ENCODE data around the gene OGFR.

OGFR gene

DNA sequence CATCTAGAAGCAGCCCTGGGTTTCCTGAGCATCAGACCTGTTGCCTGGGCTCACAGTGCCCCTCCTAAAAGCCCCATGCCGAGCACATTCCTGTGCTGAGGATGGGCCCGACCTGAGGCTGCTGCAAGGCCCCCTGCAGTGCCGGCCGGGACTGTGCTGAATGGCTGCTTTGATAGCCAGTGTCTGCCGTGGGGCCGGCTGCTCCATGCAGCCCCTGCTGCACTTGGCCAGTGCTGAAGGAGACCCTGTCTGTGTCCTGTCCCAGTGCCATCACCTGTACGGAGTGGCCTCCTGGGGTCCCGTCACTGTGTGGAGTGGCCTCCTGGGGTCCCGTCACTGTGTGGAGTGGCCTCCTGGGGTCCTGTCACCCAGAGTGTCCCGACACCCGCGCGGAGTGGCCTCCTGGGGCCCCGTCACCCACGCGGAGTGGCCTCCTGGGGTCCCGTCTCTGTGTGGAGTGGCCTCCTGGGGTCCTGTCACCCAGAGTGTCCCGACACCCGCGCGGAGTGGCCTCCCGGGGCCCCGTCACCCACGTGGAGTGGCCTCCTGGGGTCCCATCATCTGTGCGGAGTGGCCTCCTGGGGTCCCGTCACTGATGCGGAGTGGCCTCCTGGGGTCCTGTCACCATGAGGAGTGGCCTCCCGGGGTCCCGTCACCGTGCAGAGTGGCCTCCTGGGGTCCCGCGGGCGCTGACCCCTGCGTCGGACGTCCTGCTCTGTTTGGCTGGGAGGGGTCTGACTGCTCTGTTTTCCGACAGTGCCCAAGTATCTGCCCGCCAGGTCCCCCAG, 19.2 kb downstream of the OGFR start:
- Histone ChIP-seq H3K4me1 (ENCODE audit: control insufficient read depth, insufficient read depth, low read length) (peaks cover 12% of the 10 kb centered on the region), H3K27ac (ENCODE audit: low read length) (no peak overlapping the region), H3K27me3 (ENCODE audit: control insufficient read depth in 1 of 2, insufficient read depth in 2 of 2, low read length in 2 of 2) (peaks cover 9% of the 10 kb centered on the region in 2 donors), H3K4me3 (ENCODE audit: low read length in 2 of 2) (no peak overlapping the region), H3K9ac (ENCODE audit: low read length in 2 of 2) (no peak overlapping the region), H3K9me3 (ENCODE audit: control insufficient read depth in 2 of 2, low read length in 2 of 2) (no peaks in the 10 kb centered on the region), H3K36me3 (ENCODE audit: control insufficient read depth in 2 of 2, insufficient read depth in 2 of 2, low read length in 2 of 2) (no peaks in the 10 kb centered on the region)

- Histone ChIP-seq H3K9me3 (ENCODE audit: control insufficient read depth in 2 of 2, low read length in 2 of 2) (no peaks in the 10 kb centered on the region), H3K9ac (ENCODE audit: low read length in 2 of 2) (peak overlapping the region in 1 of 2 donors; percentile 9), H3K4me1 (ENCODE audit: control insufficient read depth, insufficient read depth, low read length) (peaks cover 7% of the 10 kb centered on the region), H3K27me3 (ENCODE audit: control insufficient read depth in 1 of 2, insufficient read depth in 2 of 2, low read length in 2 of 2) (peaks cover under 1 to 6% of the 10 kb centered on the region in 2 donors), H3K27ac (ENCODE audit: low read length) (no peak overlapping the region), H3K36me3 (ENCODE audit: control insufficient read depth in 2 of 2, insufficient read depth in 2 of 2, low read length in 2 of 2) (no peaks in the 10 kb centered on the region), H3K4me3 (ENCODE audit: low read length in 2 of 2) (peak overlapping the region; percentile 12 to 61)
Observed at GRCh38 chr20:62824476-62825332, 20.1 kb downstream of the OGFR start.

GRCh38 chr20:62825333-62825985, 20.8 kb downstream of the OGFR start:
- no peaks in the 10 kb centered on the region for H3K36me3 ChIP-seq (ENCODE audit: control insufficient read depth in 2 of 2, insufficient read depth in 2 of 2, low read length in 2 of 2)
- no peaks in the 10 kb centered on the region for H3K27me3 ChIP-seq (ENCODE audit: control insufficient read depth in 1 of 2, insufficient read depth in 2 of 2, low read length in 2 of 2)
- H3K4me1 ChIP-seq (ENCODE audit: control insufficient read depth, insufficient read depth, low read length) = peaks cover 7% of the 10 kb centered on the region
- no peaks in the 10 kb centered on the region for H3K9me3 ChIP-seq (ENCODE audit: control insufficient read depth in 2 of 2, low read length in 2 of 2)
- H3K4me3 ChIP-seq (ENCODE audit: low read length in 2 of 2) = no peak overlapping the region
- no peak overlapping the region for H3K27ac ChIP-seq (ENCODE audit: low read length)
- no peak overlapping the region for H3K9ac ChIP-seq (ENCODE audit: low read length in 2 of 2)

- no peak overlapping the region for H3K27ac ChIP-seq (ENCODE audit: low read length)
- H3K9me3 ChIP-seq (ENCODE audit: control insufficient read depth in 2 of 2, low read length in 2 of 2) = no peaks in the 10 kb centered on the region
- H3K27me3 ChIP-seq (ENCODE audit: control insufficient read depth in 1 of 2, insufficient read depth in 2 of 2, low read length in 2 of 2) = no peaks in the 10 kb centered on the region
Observed at GRCh38 chr20:62825986-62826645, 21.5 kb downstream of the OGFR start.

GRCh38 chr20:62826646-62827310, 22.1 kb downstream of the OGFR start:
- H3K27me3 ChIP-seq (ENCODE audit: control insufficient read depth in 1 of 2, insufficient read depth in 2 of 2, low read length in 2 of 2) = no peaks in the 10 kb centered on the region
- no peaks in the 10 kb centered on the region for H3K9me3 ChIP-seq (ENCODE audit: control insufficient read depth in 2 of 2, low read length in 2 of 2)
- H3K4me1 ChIP-seq (ENCODE audit: control insufficient read depth, insufficient read depth, low read length) = peaks cover 9% of the 10 kb centered on the region
- no peaks in the 10 kb centered on the region for H3K36me3 ChIP-seq (ENCODE audit: control insufficient read depth in 2 of 2, insufficient read depth in 2 of 2, low read length in 2 of 2)
- H3K4me3 ChIP-seq (ENCODE audit: low read length in 2 of 2) = no peak overlapping the region
- H3K27ac ChIP-seq (ENCODE audit: low read length) = no peak overlapping the region
- H3K9ac ChIP-seq (ENCODE audit: low read length in 2 of 2) = no peak overlapping the region

More at GRCh38 chr20:62825986-62826645, 21.5 kb downstream of the OGFR start:
- Histone ChIP-seq H3K4me1 (ENCODE audit: control insufficient read depth, insufficient read depth, low read length) (peaks cover 7% of the 10 kb centered on the region), H3K9ac (ENCODE audit: low read length in 2 of 2) (no peak overlapping the region), H3K36me3 (ENCODE audit: control insufficient read depth in 2 of 2, insufficient read depth in 2 of 2, low read length in 2 of 2) (no peaks in the 10 kb centered on the region), H3K4me3 (ENCODE audit: low read length in 2 of 2) (no peak overlapping the region)

DNA sequence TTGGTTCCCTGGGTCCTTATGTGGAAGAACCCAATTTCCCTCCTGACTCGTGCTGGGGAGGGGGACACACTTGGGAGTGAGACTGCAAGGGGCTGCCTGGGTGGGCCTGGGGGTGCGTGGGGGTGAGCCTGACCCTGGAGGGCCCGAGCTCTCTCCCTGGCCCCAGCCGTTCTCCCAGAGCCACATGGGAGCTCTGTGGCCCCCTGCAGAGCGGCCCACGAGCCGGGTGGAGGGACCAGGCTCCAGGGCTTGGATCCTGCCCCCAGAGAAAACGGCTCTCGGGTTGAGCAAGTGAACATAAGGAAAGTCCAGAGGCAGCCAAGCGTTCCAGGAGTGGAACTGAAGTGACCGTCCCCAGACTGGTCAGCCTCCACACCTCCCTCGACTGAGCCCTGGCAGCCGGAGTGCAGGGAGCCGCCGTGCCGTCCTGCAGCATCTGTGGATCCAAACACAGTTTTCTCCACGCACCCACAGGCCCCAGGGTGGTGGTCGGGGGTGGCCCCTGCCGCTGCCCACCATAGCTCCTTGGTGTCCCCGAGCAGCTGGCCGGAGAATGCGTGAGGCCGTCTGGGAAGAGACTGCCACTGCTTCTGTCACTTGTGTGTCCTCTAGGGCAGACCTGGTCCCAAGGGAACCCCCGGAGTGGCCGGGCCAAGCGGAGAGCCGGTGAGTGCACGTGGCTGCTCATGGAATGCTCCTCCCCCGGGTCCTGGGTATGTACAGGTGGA, 22.8 kb downstream of the OGFR start:
- Histone ChIP-seq H3K4me3 (ENCODE audit: low read length in 2 of 2) (no peak overlapping the region), H3K36me3 (ENCODE audit: control insufficient read depth in 2 of 2, insufficient read depth in 2 of 2, low read length in 2 of 2) (no peaks in the 10 kb centered on the region), H3K4me1 (ENCODE audit: control insufficient read depth, insufficient read depth, low read length) (peaks cover 15% of the 10 kb centered on the region), H3K27ac (ENCODE audit: low read length) (no peak overlapping the region), H3K9ac (ENCODE audit: low read length in 2 of 2) (no peak overlapping the region), H3K27me3 (ENCODE audit: control insufficient read depth in 1 of 2, insufficient read depth in 2 of 2, low read length in 2 of 2) (no peaks in the 10 kb centered on the region), H3K9me3 (ENCODE audit: control insufficient read depth in 2 of 2, low read length in 2 of 2) (no peaks in the 10 kb centered on the region)

DNA sequence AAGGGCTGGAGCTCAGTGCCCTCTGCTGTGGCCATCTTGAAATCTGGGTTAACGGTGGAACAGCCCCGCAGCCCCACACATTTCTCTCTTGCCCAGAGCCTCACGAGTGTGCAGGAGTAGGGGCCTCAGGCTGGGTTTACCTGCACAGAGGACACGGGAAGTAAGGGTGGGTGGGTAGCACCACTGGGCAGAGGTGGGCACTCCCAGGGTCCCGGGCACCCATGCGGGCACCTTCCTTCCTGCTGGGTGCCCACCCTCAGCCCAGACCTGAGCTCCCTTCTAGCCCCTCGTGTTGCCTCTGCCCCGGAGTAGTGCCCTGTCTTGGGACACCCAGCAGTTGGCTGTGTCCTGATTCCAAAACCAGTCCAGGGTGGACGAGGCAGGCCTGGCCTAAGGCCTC, 23.4 kb downstream of the OGFR start:
- Histone ChIP-seq H3K4me3 (ENCODE audit: low read length in 2 of 2) (no peak overlapping the region), H3K27ac (ENCODE audit: low read length) (no peak overlapping the region), H3K9ac (ENCODE audit: low read length in 2 of 2) (no peak overlapping the region), H3K36me3 (ENCODE audit: control insufficient read depth in 2 of 2, insufficient read depth in 2 of 2, low read length in 2 of 2) (no peaks in the 10 kb centered on the region), H3K27me3 (ENCODE audit: control insufficient read depth in 1 of 2, insufficient read depth in 2 of 2, low read length in 2 of 2) (no peaks in the 10 kb centered on the region), H3K4me1 (ENCODE audit: control insufficient read depth, insufficient read depth, low read length) (peaks cover 15% of the 10 kb centered on the region), H3K9me3 (ENCODE audit: control insufficient read depth in 2 of 2, low read length in 2 of 2) (no peaks in the 10 kb centered on the region)

DNA sequence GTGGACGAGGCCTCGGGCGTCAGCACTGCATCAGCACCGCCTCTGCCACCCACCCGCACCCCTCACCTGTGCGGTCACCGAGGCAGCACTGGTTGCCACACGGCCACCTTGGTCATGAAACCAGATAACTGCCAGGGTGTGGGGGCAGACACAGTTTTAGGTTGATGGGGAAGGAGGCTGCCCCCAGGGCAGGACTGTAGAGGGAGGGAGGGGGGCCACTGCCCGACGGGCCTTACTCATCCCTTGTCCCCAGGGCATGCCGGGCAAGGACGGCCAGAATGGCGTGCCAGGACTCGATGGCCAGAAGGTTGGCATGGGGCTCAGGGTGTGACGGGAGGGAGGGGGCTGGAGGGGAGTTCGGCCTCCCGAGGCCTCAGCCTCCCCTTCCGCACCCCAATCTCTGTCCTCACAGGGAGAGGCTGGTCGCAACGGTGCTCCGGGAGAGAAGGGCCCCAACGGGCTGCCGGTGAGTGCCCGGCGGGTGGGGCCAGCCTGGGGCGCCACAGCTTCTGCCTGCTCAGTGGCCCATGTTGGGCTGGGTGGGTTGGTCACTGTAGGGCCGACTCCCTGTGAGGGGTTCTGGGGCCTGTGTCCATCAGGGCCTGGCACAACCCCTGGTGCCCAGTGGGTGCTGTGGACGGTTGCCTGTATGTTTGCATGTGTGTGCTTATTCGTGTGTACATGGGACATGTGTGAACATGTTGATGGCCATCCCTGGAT, 24.0 kb downstream of the OGFR start:
- Histone ChIP-seq H3K9ac (ENCODE audit: low read length in 2 of 2) (no peak overlapping the region), H3K4me1 (ENCODE audit: control insufficient read depth, insufficient read depth, low read length) (peaks cover 15% of the 10 kb centered on the region), H3K27me3 (ENCODE audit: control insufficient read depth in 1 of 2, insufficient read depth in 2 of 2, low read length in 2 of 2) (no peaks in the 10 kb centered on the region), H3K36me3 (ENCODE audit: control insufficient read depth in 2 of 2, insufficient read depth in 2 of 2, low read length in 2 of 2) (no peaks in the 10 kb centered on the region), H3K27ac (ENCODE audit: low read length) (no peak overlapping the region), H3K4me3 (ENCODE audit: low read length in 2 of 2) (no peak overlapping the region), H3K9me3 (ENCODE audit: control insufficient read depth in 2 of 2, low read length in 2 of 2) (no peaks in the 10 kb centered on the region)
